ENCODE measurements around the gene PHPT1. TPM values are rescaled to one million over a fixed set of nuclear protein-coding genes. Genes with fewer than 3 reads are reported as not detected.

PHPT1 gene
- total RNA-seq, 4 donors from 2014 or later = 98.8 to 204 (median 152) TPM

DNA sequence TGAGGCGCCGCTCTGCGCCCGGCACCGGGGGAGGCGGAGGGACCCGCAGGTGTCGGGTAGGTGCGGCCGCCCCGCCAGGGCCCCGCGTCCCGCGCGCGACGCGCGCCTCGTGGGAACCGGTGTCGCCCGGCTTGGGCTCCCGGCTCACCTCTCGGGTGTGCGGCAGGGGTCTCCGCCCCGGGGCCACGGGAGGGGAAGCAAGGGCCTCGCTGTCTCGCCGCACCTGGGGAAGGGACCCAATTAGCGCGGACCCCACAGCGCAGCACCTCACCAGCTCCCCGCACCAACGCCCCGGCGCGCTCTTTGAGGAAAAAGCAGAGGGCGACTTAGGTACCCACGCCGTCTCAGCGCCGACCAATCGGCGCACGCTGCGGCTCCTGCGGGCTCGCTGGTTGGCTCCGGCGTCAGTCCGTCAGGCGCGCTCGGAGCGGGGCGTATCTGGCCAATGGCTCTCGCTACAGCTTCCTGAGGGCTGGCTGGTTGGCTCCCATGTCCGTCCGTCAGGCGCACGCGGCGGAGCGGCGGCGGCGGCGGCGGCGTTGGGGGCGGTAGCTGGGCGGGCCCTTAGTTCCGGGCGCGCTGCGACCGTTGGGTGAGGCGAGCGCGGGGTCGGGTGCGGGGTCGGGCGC is 36.9 kb downstream of the PHPT1 start, which contains the start of gene TRAF2:
TRAF2 (plus strand) TSS at position 567 of the 629 bp plus-strand sequence. CDS start 12,225 bp downstream, outside the sequence.
- in situ Hi-C loops (cut with MboI; ENCODE audit: low sequenced_read_pairs in 4 of 4) (no loop called here), intact Hi-C loops (cut with DNase I; ENCODE audit: low total_unique reads) (loop anchor here (1.0 to 5.0 kb wide), 7 partner anchors 20 to 201 kb away; partner anchors contain the start of genes EDF1, FBXW5, MAN1B1 and PAXX)
- DNase-seq (peak; percentile 97 to 98), ATAC-seq (peak; percentile 97 to 98)
- H3K4me3 ChIP-seq = peak within 1 kb of the TSS; percentile 75 to 91 (median 82)
- peaks cover 13 to 14% of the 10 kb centered on the region in 2 donors for H3K4me1 ChIP-seq
- peak within 1 kb of the TSS; percentile 84 to 92 (median 90) for H3K27ac ChIP-seq
- no peaks in the 10 kb centered on the region for H3K9me3 ChIP-seq
- no peaks in the 10 kb centered on the region for H3K27me3 ChIP-seq
- TF ChIP-seq POLR2A (IDR thresholded peaks at IDR 0.05) = peak; percentile 58 to 81
- TF ChIP-seq, protein P1, sequence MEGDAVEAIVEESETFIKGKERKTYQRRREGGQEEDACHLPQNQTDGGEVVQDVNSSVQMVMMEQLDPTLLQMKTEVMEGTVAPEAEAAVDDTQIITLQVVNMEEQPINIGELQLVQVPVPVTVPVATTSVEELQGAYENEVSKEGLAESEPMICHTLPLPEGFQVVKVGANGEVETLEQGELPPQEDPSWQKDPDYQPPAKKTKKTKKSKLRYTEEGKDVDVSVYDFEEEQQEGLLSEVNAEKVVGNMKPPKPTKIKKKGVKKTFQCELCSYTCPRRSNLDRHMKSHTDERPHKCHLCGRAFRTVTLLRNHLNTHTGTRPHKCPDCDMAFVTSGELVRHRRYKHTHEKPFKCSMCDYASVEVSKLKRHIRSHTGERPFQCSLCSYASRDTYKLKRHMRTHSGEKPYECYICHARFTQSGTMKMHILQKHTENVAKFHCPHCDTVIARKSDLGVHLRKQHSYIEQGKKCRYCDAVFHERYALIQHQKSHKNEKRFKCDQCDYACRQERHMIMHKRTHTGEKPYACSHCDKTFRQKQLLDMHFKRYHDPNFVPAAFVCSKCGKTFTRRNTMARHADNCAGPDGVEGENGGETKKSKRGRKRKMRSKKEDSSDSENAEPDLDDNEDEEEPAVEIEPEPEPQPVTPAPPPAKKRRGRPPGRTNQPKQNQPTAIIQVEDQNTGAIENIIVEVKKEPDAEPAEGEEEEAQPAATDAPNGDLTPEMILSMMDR (IDR thresholded peaks at IDR 0.05 in 4 of 5, conservative IDR thresholded peaks at IDR 0.05 in 1 of 5) = no peak
- H3K36me3 ChIP-seq = peaks cover 0 to 7% of the 10 kb centered on the region in 2 donors

DNA sequence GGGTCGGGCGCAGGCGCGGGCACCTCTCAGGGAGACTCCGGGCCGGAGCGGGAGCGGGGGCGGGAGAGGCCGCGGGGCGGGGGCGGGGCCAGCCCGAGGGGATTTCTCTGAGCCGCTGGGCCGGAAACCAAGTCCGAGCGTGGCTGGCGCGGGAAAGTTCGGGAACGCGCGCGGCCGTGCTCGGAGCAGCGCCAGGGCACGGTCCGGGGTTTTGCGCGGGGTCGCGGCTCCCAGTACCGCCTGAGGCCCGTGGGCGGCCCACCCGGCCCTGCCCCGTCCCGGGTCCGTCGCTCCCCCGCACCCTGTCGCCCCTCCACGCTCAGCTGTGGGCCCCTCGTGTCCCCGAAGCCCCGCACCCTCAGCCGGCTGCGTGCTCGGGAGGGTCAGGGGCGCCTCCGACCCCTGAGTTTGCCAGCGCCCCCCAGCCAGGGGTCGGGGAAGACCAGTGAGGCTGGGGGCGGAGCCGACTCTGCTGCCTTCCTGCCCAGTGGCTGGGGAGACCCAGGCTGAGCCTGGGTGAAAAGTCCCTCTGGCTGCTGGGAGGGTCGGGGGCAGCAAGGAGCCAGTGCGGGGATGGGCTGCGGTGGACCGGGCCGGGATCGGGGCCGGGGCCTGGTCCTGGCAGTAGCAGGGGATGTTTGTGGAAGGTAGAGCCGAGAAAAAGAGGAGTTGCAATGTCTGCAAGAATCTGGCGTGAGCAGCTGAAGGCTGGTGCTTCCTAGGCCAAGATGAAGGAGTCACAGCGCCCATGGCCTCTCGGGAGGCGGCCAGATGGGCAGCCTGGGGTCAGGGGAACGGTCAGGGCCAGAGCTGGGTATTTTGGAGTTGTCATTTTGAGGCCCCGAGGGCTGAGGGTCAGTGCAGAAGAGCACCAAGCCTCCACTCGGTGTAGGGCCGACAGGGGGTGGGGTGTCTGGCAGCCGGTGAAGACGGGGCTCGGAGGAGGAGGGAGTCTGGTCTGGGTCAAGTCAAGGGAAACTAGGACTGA is 37.7 kb downstream of the PHPT1 start:
- peak overlapping the region; percentile 84 to 92 (median 90) for H3K27ac ChIP-seq
- peaks cover 13 to 14% of the 10 kb centered on the region in 2 donors for H3K4me1 ChIP-seq
- H3K9me3 ChIP-seq = no peaks in the 10 kb centered on the region
- H3K36me3 ChIP-seq = peaks cover 0 to 7% of the 10 kb centered on the region in 2 donors
- in situ Hi-C loops (cut with MboI; ENCODE audit: low sequenced_read_pairs in 4 of 4) = no loop called here
- TF ChIP-seq, protein P1 (IDR thresholded peaks at IDR 0.05 in 4 of 5, conservative IDR thresholded peaks at IDR 0.05 in 1 of 5) = no peak
- TF ChIP-seq POLR2A (IDR thresholded peaks at IDR 0.05) = no peak
- no peaks in the 10 kb centered on the region for H3K27me3 ChIP-seq
- ATAC-seq (peak; percentile 65 to 66), DNase-seq (no peak)
- intact Hi-C loops (cut with DNase I; ENCODE audit: low total_unique reads) = loop anchor here (1.0 to 5.0 kb wide), 7 partner anchors 21 to 200 kb away; partner anchors contain the start of genes EDF1, FBXW5, MAN1B1 and PAXX
- peak overlapping the region; percentile 75 to 91 (median 82) for H3K4me3 ChIP-seq

DNA sequence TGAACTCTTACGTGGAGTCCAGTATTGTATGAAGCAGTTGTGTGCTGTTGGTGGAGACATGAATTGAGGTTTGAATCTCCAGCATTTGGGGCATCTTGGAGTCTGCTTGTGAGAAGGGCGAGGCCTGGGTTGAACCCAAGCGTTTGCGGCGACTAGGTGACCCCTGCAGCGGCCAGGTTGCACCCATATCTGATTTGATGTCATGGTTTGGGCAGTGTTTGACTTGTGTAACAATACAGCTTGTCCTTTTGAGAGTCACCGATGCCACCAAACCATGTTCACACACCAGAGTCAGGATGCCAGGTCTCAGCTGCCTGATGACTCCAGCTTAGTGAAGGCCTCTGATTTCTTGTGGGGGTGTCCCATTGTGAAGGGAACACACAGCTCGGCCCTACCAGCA is 39.2 kb downstream of the PHPT1 start:
- Histone ChIP-seq H3K27me3 (no peaks in the 10 kb centered on the region), H3K4me1 (peaks cover 9 to 14% of the 10 kb centered on the region in 2 donors), H3K36me3 (peaks cover 0 to 7% of the 10 kb centered on the region in 2 donors), H3K4me3 (no peak overlapping the region), H3K9me3 (no peaks in the 10 kb centered on the region), H3K27ac (no peak overlapping the region)
- no peak for DNase-seq
- no peak for ATAC-seq
- no peak for TF ChIP-seq POLR2A (IDR thresholded peaks at IDR 0.05)
- TF ChIP-seq, protein P1 (IDR thresholded peaks at IDR 0.05 in 4 of 5, conservative IDR thresholded peaks at IDR 0.05 in 1 of 5) = no peak
- in situ Hi-C loops (cut with MboI; ENCODE audit: low sequenced_read_pairs in 4 of 4) (no loop called here), intact Hi-C loops (cut with DNase I; ENCODE audit: low total_unique reads) (loop anchor here (5.0 kb wide), 3 partner anchors 39 to 199 kb away; partner anchors contain the start of genes FBXW5 and MAN1B1)

DNA sequence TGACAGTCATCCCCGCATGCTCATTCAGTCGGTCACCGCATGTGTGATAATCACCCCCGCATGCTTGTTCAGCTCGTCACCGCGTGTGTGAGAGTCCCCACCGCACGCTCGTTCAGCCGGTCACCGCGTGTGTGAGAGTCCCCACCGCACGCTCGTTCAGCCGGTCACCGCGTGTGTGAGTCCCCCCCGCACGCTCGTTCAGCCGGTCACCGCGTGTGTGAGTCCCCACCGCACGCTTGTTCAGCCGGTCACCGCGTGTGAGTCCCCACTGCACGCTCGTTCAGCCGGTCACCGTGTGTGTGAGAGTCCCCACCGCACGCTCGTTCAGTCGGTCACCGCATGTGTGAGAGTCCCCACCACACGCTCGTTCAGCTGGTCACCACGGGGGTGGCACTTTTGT is 40.6 kb downstream of the PHPT1 start:
- Histone ChIP-seq H3K4me3 (no peak overlapping the region), H3K27me3 (no peaks in the 10 kb centered on the region), H3K9me3 (no peaks in the 10 kb centered on the region), H3K27ac (no peak overlapping the region), H3K4me1 (peaks cover 9 to 14% of the 10 kb centered on the region in 2 donors), H3K36me3 (peaks cover 0 to 7% of the 10 kb centered on the region in 2 donors)
- no peak for ATAC-seq
- TF ChIP-seq, protein P1 (IDR thresholded peaks at IDR 0.05 in 4 of 5, conservative IDR thresholded peaks at IDR 0.05 in 1 of 5) = no peak
- TF ChIP-seq POLR2A (IDR thresholded peaks at IDR 0.05) = no peak
- in situ Hi-C loops (cut with MboI; ENCODE audit: low sequenced_read_pairs in 4 of 4) = no loop called here
- no peak for DNase-seq
- intact Hi-C loops (cut with DNase I; ENCODE audit: low total_unique reads) = loop anchor here (5.0 kb wide), 3 partner anchors 37 to 197 kb away; partner anchors contain the start of genes FBXW5 and MAN1B1

All from gastrocnemius medialis (tissue), 4 donors.